Dermis blood vessel endothelial cell (primary cell): ENCODE measurements around the gene CXADR. TPM values are rescaled to one million over a fixed set of nuclear protein-coding genes. Genes with fewer than 3 reads are reported as not detected.
A peak's percentile ranks its signal among the peaks of the same experiment; 100 is the strongest.
"Not testable (repeated sequence)": the region's sequence is repeated elsewhere in the genome, so short reads cannot be mapped to it uniquely, and the experiment has no call there.

ENCODE experiments used
- DNase-seq: peaks from one replicate; pipeline ENCODE4 v3.0.0; 2010
- total RNA-seq: library from RNA; depleted of rRNA; stranded (reverse); fragments of >200 nt; gene quantifications from 2 replicates; pipeline ENCODE4 v1.2.3, GENCODE V29; 2014

CXADR gene
- total RNA-seq, 1 donor from 2014 or later, result 66.5 TPM

DNA sequence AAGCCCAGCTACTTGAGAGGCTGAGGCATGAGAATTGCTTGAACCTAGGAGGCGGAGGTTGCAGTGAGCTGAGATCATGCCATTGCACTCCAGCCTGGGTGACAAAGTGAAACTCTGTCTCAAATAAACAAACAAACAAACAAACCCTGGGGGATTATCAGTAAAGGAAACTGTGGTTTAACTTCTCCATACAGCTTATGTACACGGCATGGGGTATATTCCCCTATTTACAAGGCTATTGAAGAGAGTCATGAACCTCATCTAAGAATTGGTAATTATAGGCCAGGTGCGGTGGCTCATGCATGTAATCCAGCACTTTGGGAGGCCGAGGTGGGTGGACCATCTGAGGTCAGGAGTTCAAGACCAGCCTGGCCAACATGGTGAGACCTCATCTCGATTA, 9.9 kb upstream of the CXADR start:
- DNase-seq, result not testable (repeated sequence)

GRCh38 chr21:17506951-17507350, 5.9 kb upstream of the CXADR start:
- DNase-seq, result no peak

DNA sequence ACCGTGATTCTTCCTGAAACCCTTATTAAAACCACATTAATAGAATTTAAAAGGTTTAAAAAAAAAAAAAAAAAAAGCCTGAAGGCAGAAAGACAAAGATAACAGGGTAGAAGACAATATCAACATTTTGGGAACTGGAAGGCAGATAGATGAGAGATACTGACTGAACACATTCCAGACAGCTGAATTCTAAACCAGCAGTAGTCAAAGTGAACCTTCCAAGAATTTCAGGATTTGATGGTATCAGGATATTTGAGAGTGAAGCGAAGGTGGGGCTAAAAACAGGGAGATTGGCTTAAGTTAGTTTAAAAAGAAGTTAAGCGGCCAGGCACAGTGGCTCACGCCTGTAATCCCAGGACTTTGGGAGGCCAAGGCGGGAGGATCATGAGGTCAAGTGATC, 5.3 kb upstream of the CXADR start:
- DNase-seq, result no peak

DNA sequence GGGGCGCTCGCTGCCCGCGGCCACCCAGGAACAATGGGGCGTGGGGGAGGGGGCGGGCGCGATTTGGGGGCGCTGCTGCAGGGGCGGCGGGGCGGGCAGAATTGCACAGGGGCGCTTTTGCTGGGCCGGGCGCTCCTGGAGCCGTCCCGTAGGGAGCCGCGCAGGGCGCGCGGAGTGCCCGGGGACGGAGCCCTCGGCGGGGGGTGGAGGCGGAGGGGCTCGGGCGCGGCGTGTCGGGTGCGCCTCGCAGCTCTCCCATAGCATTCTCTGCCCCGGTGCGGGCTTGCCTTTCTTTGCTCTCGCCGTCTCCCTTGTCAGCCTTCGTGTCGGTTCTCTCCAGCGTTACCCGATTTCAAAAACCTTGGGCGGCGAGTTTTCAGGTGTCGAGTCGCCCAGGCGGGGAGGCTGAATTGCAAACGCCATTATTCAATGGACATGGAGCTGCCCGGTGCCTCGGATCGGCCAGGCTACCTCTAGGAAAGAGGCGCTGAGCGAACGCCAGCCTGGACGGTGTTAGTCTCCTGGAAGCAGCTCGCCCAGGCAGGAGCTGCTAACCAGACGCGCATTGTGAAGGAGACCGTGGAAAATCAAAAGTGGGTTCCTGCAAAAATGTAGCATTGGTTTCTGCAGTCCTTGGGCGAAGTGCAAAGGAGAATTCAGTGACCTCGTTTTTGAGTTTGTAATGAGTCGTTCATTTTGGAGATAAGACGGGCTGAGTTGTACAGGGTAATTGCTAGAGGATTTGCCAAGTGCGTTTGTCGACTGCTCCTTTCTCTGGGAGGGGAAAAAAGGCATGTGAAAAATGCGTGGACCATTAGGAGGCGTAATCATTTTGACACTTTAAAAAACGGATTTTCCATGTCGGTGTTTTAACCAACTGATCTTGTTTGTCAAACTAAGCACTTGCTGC, 626 bp downstream of the CXADR start:
- peak; percentile 60 for DNase-seq

DNA sequence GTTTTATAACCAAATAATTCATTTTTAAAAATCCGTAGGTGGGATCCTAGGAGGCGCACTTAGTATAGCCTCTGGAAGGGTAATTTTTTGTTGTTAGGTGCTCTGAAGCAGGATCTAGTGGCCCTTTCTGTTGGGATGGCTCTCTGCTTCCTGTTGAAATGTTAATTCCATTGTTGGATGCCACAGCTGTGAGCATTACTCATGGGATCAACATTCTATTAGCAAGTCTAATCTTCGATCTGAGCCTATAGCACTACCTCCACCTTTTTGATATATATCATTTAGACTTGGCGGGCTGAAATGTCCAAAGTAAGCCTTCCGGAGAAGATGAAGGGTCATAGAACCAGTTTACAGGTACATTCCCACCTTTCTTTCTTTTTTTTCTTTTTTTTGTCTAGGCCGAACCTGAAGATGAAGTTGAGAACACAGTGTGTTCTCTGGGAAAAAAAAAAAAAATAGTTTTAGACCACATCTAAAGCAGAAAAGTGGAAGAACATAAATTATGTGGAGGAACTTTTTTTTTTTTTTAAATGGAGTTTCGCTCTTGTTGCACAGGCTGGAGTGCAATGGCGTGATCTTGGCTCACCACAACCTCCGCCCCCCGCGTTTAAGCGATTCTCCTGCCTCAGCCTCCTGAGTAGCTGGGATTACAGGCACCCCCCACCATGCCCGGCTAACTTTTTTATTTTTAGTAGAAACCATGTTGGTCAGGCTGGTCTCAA, 1.4 kb downstream of the CXADR start:
- DNase-seq, result peak; percentile 79

GRCh38 chr21:17517008-17517407, 4.2 kb downstream of the CXADR start:
- DNase-seq, result not testable (repeated sequence)

- DNase-seq, result no peak
Observed at GRCh38 chr21:17519208-17519738, 6.4 kb downstream of the CXADR start.

- DNase-seq, result no peak
Observed at GRCh38 chr21:17519965-17520609, 7.2 kb downstream of the CXADR start.

DNA sequence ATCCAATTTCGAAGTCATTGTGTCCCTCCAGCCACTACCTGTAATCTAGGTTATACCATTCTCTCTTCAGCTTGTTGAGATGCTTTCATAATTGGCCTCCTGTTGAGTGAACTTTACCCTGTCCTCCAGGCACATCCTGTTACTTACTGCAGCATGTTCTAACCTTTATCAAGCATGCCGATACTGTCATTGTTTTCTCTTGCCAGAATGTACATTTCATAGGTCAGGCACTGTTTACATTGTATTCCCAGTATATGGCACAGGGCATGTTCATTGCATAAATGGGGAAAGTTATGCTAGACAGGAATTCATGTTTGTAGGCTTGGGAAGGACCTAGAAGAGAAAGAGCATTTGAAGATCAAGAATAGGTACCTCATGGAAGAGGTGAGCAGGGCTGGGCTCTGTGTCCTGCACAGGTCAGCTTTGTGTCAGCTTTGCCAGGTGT, 10.2 kb downstream of the CXADR start:
- peak; percentile 21 for DNase-seq

GRCh38 chr21:17523979-17524494, 11.2 kb downstream of the CXADR start:
- DNase-seq, result not testable (repeated sequence)

- DNase-seq, result no peak
Observed at GRCh38 chr21:17524635-17525034, 11.8 kb downstream of the CXADR start.

DNA sequence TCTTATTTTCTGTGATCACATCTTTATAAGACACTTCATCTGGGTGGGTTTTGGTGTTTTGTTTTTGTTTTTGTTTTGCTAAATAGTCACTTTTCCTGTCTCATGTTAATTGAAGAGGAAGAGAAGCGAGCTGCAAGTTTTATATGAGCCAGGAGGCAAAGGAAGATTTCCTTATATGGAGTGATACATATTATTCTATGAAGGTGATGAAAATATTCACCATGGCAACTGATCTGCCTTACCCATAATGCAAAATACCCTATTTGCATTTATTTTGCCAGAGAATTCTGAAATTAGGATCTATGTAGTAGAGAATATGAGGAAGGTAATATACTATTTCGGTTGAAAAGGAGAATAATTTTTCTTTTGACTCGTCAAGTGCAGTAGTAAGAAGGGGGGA, 13.9 kb downstream of the CXADR start:
- DNase-seq, result peak; percentile 31

GRCh38 chr21:17527240-17527639, 14.4 kb downstream of the CXADR start:
- DNase-seq, result peak; percentile 78

- peak; percentile 40 for DNase-seq
Observed at GRCh38 chr21:17527711-17528110, 14.9 kb downstream of the CXADR start.

GRCh38 chr21:17529648-17530047, 16.8 kb downstream of the CXADR start:
- DNase-seq, result no peak

GRCh38 chr21:17532292-17532691, 19.4 kb downstream of the CXADR start:
- no peak for DNase-seq

DNA sequence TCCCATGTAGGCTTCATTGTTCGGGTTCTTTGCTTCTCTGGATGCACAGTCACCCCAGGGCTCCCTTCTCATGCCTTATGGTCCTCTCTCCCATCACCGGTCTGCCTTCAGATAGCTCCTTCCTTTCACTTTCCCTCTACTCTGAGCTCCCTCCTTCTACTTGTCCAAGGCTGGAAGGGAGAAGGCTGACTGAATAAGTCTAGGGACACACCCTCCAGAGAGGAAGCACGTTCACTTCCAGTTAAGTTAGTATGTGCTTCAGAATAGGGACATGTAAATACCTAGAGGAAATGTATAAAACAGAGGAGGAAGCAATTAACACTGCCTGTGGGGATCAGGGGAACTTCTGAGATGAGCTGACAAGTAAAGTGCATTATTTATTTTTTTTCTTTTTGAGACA, 23.5 kb downstream of the CXADR start:
- peak; percentile 58 for DNase-seq

DNA sequence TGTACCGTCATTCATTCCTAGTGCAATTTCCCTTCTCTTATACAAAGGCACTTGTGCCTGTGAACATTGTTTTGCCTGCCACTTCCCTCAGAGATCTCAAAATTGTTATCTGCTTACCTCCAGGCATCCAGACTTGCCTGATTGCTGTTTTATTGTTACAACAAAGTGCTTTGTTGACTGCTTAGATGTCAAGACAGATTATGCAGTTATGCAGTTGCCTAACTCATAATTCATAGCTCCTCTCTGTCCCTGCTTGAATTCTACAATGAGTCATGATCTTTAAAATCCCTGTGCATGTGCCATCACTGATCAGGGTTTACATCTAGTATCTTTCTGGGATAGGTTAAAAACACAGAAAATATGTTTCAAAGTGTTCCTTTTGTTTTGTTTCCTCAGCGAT, 24.5 kb downstream of the CXADR start:
- peak; percentile 72 for DNase-seq

DNA sequence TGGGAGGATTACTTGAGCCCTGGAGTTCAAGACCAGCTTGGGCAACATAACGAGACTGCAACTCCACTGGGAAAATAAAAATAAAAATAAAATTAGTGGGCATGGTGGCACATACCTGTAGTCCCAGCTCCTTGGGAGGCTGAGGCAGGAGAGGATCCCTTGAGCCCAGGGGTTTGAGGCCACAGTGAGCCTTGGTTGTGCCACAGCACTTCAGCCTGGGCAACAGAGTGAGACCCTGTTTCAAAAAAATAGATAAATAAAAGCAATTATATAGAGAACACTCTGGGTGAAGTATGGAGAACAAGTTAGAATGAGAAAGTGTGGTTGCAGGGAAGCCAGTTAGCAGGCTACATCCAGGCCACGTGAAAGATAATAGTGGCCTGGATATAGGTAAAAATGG, 25.7 kb downstream of the CXADR start:
- DNase-seq, result no peak

GRCh38 chr21:17539323-17539722, 26.5 kb downstream of the CXADR start:
- no peak for DNase-seq

DNA sequence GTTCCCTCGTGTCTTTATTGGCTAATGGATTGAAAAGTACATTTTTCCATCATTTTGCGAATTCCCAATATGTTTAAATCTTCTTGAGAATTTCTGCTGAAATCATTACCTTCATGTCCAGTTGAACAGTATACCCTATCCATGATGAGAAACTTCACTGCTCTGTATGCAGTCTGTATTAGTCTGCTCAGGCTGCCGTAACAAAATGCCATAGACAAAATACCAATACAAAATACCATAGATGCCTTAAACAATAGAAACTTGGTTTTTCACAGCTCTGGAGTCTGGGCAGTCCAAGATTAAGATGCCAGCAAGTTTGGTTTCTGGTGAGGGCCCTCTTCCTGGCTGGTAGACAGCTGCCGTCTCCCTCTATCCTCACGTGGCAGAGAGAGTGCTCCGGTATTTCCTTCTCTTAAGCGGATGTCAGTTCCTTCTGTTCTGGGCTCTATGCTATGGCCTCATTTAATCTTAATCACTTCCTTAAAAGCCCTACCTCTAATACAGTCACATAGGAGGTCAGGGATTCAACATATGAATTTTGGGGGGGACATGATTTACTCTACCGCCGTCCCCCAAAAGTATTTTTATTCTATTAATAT, 27.0 kb downstream of the CXADR start:
- DNase-seq, result peak; percentile 19

DNA sequence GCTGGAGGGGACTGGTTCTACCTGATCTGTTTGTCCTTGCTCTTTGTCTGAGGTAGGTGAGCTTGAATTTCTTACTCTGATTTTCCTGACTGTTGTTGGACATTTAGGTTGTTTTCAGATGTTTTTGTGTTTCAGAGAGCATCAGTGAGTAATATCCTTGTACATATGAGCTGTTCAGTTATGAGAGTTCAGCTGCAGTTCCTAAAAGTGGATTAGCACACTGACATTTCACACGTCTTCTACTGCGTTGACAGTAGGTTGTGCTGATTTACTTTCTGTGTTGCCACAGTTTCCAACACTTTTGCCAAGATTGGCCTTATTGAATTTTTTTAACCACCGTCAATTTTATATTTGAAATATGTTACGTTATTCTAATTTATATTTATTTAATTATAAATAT, 27.7 kb downstream of the CXADR start:
- peak; percentile 49 for DNase-seq
